DOHH2 (cell line): ENCODE data around the gene RIN2.

ENCODE experiments used
- EZH2phosphoT487 ChIP-seq: fragments of 200-600 bp; sonication (generic); IDR thresholded peaks from 2 replicates; pipeline ENCODE4 v1.6.1; 2017; ENCODE audit warnings: borderline replicate concordance, mild to moderate bottlenecking, antibody characterized with exemption, low read length, moderate library complexity, mixed read lengths
- TF ChIP-seq, protein P1 (sequence below): fragments of 200-600 bp; sonication (generic); IDR thresholded peaks from one replicate; pipeline ENCODE4 v1.5.1; 2014; ENCODE audit warnings: antibody characterized with exemption, mild to moderate bottlenecking, low read depth, low read length; ENCODE audit not compliant: poor library complexity, severe bottlenecking

GRCh38 chr20:19725814-19726525 is 32.1 kb upstream of the RIN2 start:
- TF ChIP-seq, protein P1, sequence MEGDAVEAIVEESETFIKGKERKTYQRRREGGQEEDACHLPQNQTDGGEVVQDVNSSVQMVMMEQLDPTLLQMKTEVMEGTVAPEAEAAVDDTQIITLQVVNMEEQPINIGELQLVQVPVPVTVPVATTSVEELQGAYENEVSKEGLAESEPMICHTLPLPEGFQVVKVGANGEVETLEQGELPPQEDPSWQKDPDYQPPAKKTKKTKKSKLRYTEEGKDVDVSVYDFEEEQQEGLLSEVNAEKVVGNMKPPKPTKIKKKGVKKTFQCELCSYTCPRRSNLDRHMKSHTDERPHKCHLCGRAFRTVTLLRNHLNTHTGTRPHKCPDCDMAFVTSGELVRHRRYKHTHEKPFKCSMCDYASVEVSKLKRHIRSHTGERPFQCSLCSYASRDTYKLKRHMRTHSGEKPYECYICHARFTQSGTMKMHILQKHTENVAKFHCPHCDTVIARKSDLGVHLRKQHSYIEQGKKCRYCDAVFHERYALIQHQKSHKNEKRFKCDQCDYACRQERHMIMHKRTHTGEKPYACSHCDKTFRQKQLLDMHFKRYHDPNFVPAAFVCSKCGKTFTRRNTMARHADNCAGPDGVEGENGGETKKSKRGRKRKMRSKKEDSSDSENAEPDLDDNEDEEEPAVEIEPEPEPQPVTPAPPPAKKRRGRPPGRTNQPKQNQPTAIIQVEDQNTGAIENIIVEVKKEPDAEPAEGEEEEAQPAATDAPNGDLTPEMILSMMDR = no peak
- TF ChIP-seq EZH2phosphoT487 = no peak
